Osteocyte (in vitro differentiated cells): ENCODE measurements around the gene FAM3D. TPM values are rescaled to one million over a fixed set of nuclear protein-coding genes. Genes with fewer than 3 reads are reported as not detected.
"Not testable (repeated sequence)": the region's sequence is repeated elsewhere in the genome, so short reads cannot be mapped to it uniquely, and the experiment has no call there.

Experiments
- DNase-seq: peaks from one replicate; pipeline ENCODE4 v3.0.0; 2021; ENCODE audit warnings: mixed read lengths; ENCODE audit not compliant: unreplicated experiment; ENCODE audit errors: extremely low spot score
- H3K27ac Mint-ChIP-seq: one replicate; pipeline ENCODE4 v1.8.0; 2021; ENCODE audit warnings: mild to moderate bottlenecking, mixed read lengths; ENCODE audit not compliant: unreplicated experiment
- H3K27me3 Mint-ChIP-seq: one replicate; pipeline ENCODE4 v1.8.0; 2021; ENCODE audit warnings: mixed read lengths; ENCODE audit not compliant: unreplicated experiment
- H3K36me3 Mint-ChIP-seq: one replicate; pipeline ENCODE4 v1.8.0; 2021; ENCODE audit warnings: mixed read lengths; ENCODE audit not compliant: unreplicated experiment
- H3K4me1 Mint-ChIP-seq: one replicate; pipeline ENCODE4 v1.8.0; 2021; ENCODE audit warnings: mixed read lengths; ENCODE audit not compliant: unreplicated experiment
- H3K4me3 Mint-ChIP-seq: one replicate; pipeline ENCODE4 v1.8.0; 2021; ENCODE audit warnings: mild to moderate bottlenecking, moderate library complexity, mixed read lengths; ENCODE audit not compliant: unreplicated experiment
- H3K9me3 Mint-ChIP-seq: one replicate; pipeline ENCODE4 v1.8.0; 2021; ENCODE audit warnings: mixed read lengths; ENCODE audit not compliant: unreplicated experiment
- CTCF ChIP-seq: fragments of 200-600 bp; sonication (generic); IDR thresholded peaks from 2 replicates; pipeline ENCODE4 v1.5.0; 2021; ENCODE audit warnings: antibody characterized with exemption, mild to moderate bottlenecking, moderate library complexity
- long read RNA-seq: library from polyadenylated mRNA; unstranded; transcript quantifications from one replicate; pipeline ENCODE4 v2.0.0, GENCODE V29; 2021
- total RNA-seq: library from RNA; stranded (reverse); gene quantifications from 2 replicates; pipeline ENCODE4 v1.2.1, GENCODE V29; 2021

The FAM3D gene
- total RNA-seq, result not detected in 2 replicates
- long read RNA-seq, result 0 reads

DNA sequence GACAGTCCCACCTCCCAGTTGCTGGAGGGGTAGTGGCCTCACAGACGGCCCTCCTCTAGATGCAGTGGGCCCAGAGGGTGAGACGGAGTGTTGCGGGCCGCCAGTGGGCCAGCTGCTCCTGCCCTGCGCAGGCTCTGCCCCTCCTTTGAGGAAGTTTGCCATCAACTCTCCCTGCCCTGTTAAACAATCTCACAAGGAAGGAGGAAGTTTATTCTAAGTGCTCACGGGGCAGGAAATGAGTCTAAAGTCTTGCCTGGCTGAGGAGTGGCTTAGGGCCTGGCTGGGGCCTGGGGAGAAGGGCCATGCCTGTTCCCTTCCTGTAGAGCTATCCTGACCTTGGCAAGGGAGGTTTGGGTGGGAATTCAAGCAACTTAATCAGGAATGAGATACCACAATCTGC, at the start of gene FAM3D:
TSS of gene FAM3D (minus strand) at position 92 of the 400 bp plus-strand sequence. CDS start 11,211 bp downstream, outside the sequence.
- Mint-ChIP-seq H3K27ac (no peak within 1 kb of the TSS), H3K9me3 (no peaks in the 10 kb centered on the region), H3K36me3 (no peaks in the 10 kb centered on the region), H3K27me3 (peaks cover 12% of the 10 kb centered on the region), H3K4me3 (no peak within 1 kb of the TSS), H3K4me1 (peaks cover 5% of the 10 kb centered on the region)
- DNase-seq, result no peak
- TF ChIP-seq CTCF, result no peak

- Mint-ChIP-seq H3K27ac (no peak overlapping the region), H3K4me3 (no peak overlapping the region), H3K36me3 (no peaks in the 10 kb centered on the region), H3K9me3 (peaks cover 5% of the 10 kb centered on the region), H3K4me1 (peaks cover 3% of the 10 kb centered on the region), H3K27me3 (no peaks in the 10 kb centered on the region)
- TF ChIP-seq CTCF, result no peak
- DNase-seq, result no peak
These were observed 47.3 kb upstream of the FAM3D start for GRCh38 chr3:58713715-58714401.

DNA sequence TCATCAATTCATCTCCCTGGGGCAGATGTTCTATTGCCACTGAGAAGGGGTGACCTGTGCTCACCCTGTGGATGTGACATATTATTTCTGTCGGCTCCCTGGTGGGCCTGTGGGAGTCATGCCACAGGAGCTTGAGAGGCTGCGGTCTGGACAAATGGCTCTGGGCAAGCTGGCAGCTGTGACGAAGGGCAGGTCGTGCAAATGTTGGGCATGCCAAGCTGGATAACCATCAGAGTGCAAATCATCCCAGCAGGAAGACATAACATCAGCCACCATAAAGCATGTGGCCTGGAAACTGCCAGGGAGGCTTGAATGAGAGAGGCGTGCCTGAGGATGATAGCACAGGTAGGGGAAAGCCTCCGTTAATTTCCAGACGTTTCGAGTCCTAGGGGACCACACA, 45.3 kb upstream of the FAM3D start:
- no peak for TF ChIP-seq CTCF
- H3K27me3 Mint-ChIP-seq, result no peaks in the 10 kb centered on the region
- peaks cover 5% of the 10 kb centered on the region for H3K9me3 Mint-ChIP-seq
- H3K36me3 Mint-ChIP-seq, result no peaks in the 10 kb centered on the region
- H3K4me1 Mint-ChIP-seq, result peaks cover 3% of the 10 kb centered on the region
- no peak overlapping the region for H3K27ac Mint-ChIP-seq
- DNase-seq, result no peak
- no peak overlapping the region for H3K4me3 Mint-ChIP-seq

DNA sequence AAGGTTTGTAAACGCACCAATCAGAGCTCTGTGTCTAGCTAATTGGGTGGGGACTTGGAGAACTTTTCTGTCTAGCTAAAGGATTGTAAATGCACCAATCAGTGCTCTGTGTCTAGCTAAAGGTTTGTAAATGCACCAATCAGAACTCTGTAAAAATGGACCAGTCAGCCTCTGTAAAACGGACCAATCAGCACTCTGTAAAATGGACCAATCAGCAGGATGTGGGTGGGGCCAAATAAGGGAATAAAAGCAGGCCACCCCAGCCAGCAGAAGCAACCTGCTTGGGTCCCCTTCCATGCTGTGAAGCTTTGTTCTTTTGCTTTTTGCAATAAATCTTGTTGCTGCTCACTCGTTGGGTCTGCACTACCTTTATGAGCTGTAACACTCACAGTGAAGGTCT, 42.4 kb upstream of the FAM3D start:
- not testable (repeated sequence) for H3K4me1 Mint-ChIP-seq, H3K9me3 Mint-ChIP-seq, H3K36me3 Mint-ChIP-seq, H3K4me3 Mint-ChIP-seq, H3K27me3 Mint-ChIP-seq, H3K27ac Mint-ChIP-seq, DNase-seq

GRCh38 chr3:58708116-58708791, 41.7 kb upstream of the FAM3D start:
- H3K27me3 Mint-ChIP-seq, result no peaks in the 10 kb centered on the region
- no peaks in the 10 kb centered on the region for H3K9me3 Mint-ChIP-seq
- no peak for DNase-seq
- H3K4me3 Mint-ChIP-seq, result no peak overlapping the region
- H3K36me3 Mint-ChIP-seq, result no peaks in the 10 kb centered on the region
- peaks cover 3% of the 10 kb centered on the region for H3K4me1 Mint-ChIP-seq
- no peak for TF ChIP-seq CTCF
- no peak overlapping the region for H3K27ac Mint-ChIP-seq
